Stimulated activated CD8-positive, alpha-beta memory T cell treated with anti-CD3 and anti-CD28 coated beads, Interleukin-2, amount 100 ng/mL, for 48 hours (primary cell): ENCODE measurements around the gene AHNAK2.

Experiments
- DNase-seq, 2 donors: peaks; one replicate each; pipeline ENCODE4 v3.0.0-alpha.2; 2020; ENCODE audit warnings: low read depth in 2 of 2

The AHNAK2 gene

GRCh38 chr14:105012171-105012985 is 34.2 kb upstream of the AHNAK2 start:
- no peak for DNase-seq

- no peak for DNase-seq
These were observed 33.3 kb upstream of the AHNAK2 start for GRCh38 chr14:105011312-105011990.

- DNase-seq = no peak
These were observed 32.7 kb upstream of the AHNAK2 start for GRCh38 chr14:105010891-105011291.

- no peak for DNase-seq
These were observed 31.9 kb upstream of the AHNAK2 start for GRCh38 chr14:105010106-105010505.

GRCh38 chr14:105007593-105008264 is 29.6 kb upstream of the AHNAK2 start:
- DNase-seq = no peak

- DNase-seq = no peak
These were observed 28.8 kb upstream of the AHNAK2 start for GRCh38 chr14:105006831-105007592.

GRCh38 chr14:105005929-105006830 is 28.0 kb upstream of the AHNAK2 start:
- no peak for DNase-seq

- no peak for DNase-seq
These were observed 27.3 kb upstream of the AHNAK2 start for GRCh38 chr14:105005329-105005928.

- no peak for DNase-seq
These were observed 21.2 kb upstream of the AHNAK2 start for GRCh38 chr14:104999361-104999760.

- no peak for DNase-seq
These were observed 20.6 kb upstream of the AHNAK2 start for GRCh38 chr14:104998801-104999200.

- no peak for DNase-seq
These were observed 18.3 kb upstream of the AHNAK2 start for GRCh38 chr14:104996483-104996882.

- no peak for DNase-seq
These were observed 17.9 kb upstream of the AHNAK2 start for GRCh38 chr14:104996032-104996431.

- no peak for DNase-seq
These were observed 16.8 kb upstream of the AHNAK2 start for GRCh38 chr14:104994978-104995377.

- no peak for DNase-seq
These were observed 15.8 kb upstream of the AHNAK2 start for GRCh38 chr14:104993808-104994591.

- no peak for DNase-seq
These were observed 15.1 kb upstream of the AHNAK2 start for GRCh38 chr14:104993306-104993705.

- no peak for DNase-seq
These were observed 14.3 kb upstream of the AHNAK2 start for GRCh38 chr14:104992501-104992900.

- no peak for DNase-seq
These were observed 13.7 kb upstream of the AHNAK2 start for GRCh38 chr14:104991896-104992230.

GRCh38 chr14:104989951-104990303 is 11.8 kb upstream of the AHNAK2 start:
- no peak for DNase-seq

GRCh38 chr14:104989236-104989950 is 11.2 kb upstream of the AHNAK2 start:
- no peak for DNase-seq
